ENCODE results near the gene SERPINB7. TPM values are rescaled to one million over a fixed set of nuclear protein-coding genes. Genes with fewer than 3 reads are reported as not detected.

The SERPINB7 gene
- total and polyA plus RNA-seq, 2 donors from 2014 or later = 0.45 to 0.47 TPM

GRCh38 chr18:63765837-63766236, 9.4 kb upstream of the SERPINB7 start:
- TF ChIP-seq CTCF (IDR thresholded peaks at IDR 0.05; ENCODE audit: borderline replicate concordance, extremely low read depth, insufficient read depth) = no peak
- DNase-seq (no peak), FAIRE-seq (no peak)
- Histone ChIP-seq H3K27ac (ENCODE audit: low read depth in 2 of 2, low read length in 2 of 2) (no peak overlapping the region), H3K4me3 (ENCODE audit: low read length in 3 of 3) (no peak overlapping the region), H3K36me3 (ENCODE audit: control insufficient read depth in 2 of 3, insufficient read depth in 3 of 3, low read length in 3 of 3) (no peaks in the 10 kb centered on the region), H3K27me3 (ENCODE audit: control insufficient read depth, insufficient read depth, low read length) (no peaks in the 10 kb centered on the region), H3K4me1 (ENCODE audit: control insufficient read depth in 2 of 3, insufficient read depth in 2 of 3, low read depth in 1 of 3, low read length in 3 of 3) (no peaks in the 10 kb centered on the region), H3K9ac (ENCODE audit: low read length in 3 of 3) (no peak overlapping the region), H3K9me3 (ENCODE audit: control insufficient read depth in 2 of 3, insufficient read depth in 1 of 3, low read length in 3 of 3) (peaks cover 0 to 2% (median 0%) of the 10 kb centered on the region in 3 donors)
- intact Hi-C loops (cut with DNase I) = no loop called here

DNA sequence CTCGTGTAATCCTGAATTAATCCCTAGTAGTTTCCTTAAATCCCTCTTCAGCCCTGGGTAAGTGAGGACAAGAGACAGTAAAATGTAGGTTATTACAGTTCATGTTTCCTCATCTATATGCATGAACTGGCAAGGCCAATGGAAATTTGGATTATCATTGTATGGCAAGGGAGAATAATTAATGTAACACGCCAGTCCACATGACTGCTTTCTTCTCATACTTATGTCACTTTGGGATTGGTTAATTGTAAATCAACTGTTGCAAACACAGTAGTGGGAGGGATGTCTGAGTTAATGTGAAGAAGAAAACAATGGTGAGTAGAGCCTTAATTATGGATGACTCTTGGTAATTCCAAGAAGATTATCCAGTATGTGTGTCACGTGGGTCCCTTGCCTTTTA, 1.7 kb upstream of the SERPINB7 start:
- FAIRE-seq (no peak), DNase-seq (no peak)
- Histone ChIP-seq H3K9ac (ENCODE audit: low read length in 3 of 3) (no peak overlapping the region), H3K4me3 (ENCODE audit: low read length in 3 of 3) (no peak overlapping the region), H3K27me3 (ENCODE audit: control insufficient read depth, insufficient read depth, low read length) (no peaks in the 10 kb centered on the region), H3K27ac (ENCODE audit: low read depth in 2 of 2, low read length in 2 of 2) (no peak overlapping the region), H3K36me3 (ENCODE audit: control insufficient read depth in 2 of 3, insufficient read depth in 3 of 3, low read length in 3 of 3) (no peaks in the 10 kb centered on the region), H3K4me1 (ENCODE audit: control insufficient read depth in 2 of 3, insufficient read depth in 2 of 3, low read depth in 1 of 3, low read length in 3 of 3) (no peaks in the 10 kb centered on the region), H3K9me3 (ENCODE audit: control insufficient read depth in 2 of 3, insufficient read depth in 1 of 3, low read length in 3 of 3) (no peaks in the 10 kb centered on the region)
- intact Hi-C loops (cut with DNase I) = no loop called here
- no peak for TF ChIP-seq CTCF (IDR thresholded peaks at IDR 0.05; ENCODE audit: borderline replicate concordance, extremely low read depth, insufficient read depth)

GRCh38 chr18:63774511-63774910, 707 bp upstream of the SERPINB7 start:
- FAIRE-seq = no peak
- H3K27ac ChIP-seq (ENCODE audit: low read depth in 2 of 2, low read length in 2 of 2) = no peak overlapping the region
- H3K4me1 ChIP-seq (ENCODE audit: control insufficient read depth in 2 of 3, insufficient read depth in 2 of 3, low read depth in 1 of 3, low read length in 3 of 3) = no peaks in the 10 kb centered on the region
- no peak for TF ChIP-seq CTCF (IDR thresholded peaks at IDR 0.05; ENCODE audit: borderline replicate concordance, extremely low read depth, insufficient read depth)
- H3K36me3 ChIP-seq (ENCODE audit: control insufficient read depth in 2 of 3, insufficient read depth in 3 of 3, low read length in 3 of 3) = no peaks in the 10 kb centered on the region
- DNase-seq = no peak
- H3K4me3 ChIP-seq (ENCODE audit: low read length in 3 of 3) = no peak overlapping the region
- no peaks in the 10 kb centered on the region for H3K27me3 ChIP-seq (ENCODE audit: control insufficient read depth, insufficient read depth, low read length)
- H3K9ac ChIP-seq (ENCODE audit: low read length in 3 of 3) = no peak overlapping the region
- intact Hi-C loops (cut with DNase I) = no loop called here
- no peaks in the 10 kb centered on the region for H3K9me3 ChIP-seq (ENCODE audit: control insufficient read depth in 2 of 3, insufficient read depth in 1 of 3, low read length in 3 of 3)

DNA sequence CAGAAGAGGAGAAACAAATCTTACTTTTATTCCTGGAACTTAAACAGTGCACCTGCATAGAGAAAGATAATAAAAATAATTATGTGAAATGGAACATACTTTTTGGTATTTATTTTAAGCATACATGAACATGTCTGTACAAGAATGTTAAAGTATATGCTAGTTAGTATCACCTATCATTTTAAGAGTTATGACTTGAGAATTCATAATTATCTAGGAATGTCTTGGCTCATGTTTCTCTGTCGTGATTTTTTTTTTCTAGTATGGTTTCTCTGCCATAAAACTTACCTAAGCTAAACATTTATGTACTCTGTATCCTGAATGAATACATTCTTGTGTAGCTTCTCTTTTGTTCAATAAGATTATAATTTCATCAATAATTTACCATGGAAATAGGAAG, 4.2 kb downstream of the SERPINB7 start:
- Histone ChIP-seq H3K4me3 (ENCODE audit: low read length in 3 of 3) (no peak overlapping the region), H3K27ac (ENCODE audit: low read depth in 2 of 2, low read length in 2 of 2) (no peak overlapping the region), H3K9me3 (ENCODE audit: control insufficient read depth in 2 of 3, insufficient read depth in 1 of 3, low read length in 3 of 3) (no peaks in the 10 kb centered on the region), H3K9ac (ENCODE audit: low read length in 3 of 3) (no peak overlapping the region), H3K36me3 (ENCODE audit: control insufficient read depth in 2 of 3, insufficient read depth in 3 of 3, low read length in 3 of 3) (no peaks in the 10 kb centered on the region), H3K27me3 (ENCODE audit: control insufficient read depth, insufficient read depth, low read length) (no peaks in the 10 kb centered on the region), H3K4me1 (ENCODE audit: control insufficient read depth in 2 of 3, insufficient read depth in 2 of 3, low read depth in 1 of 3, low read length in 3 of 3) (no peaks in the 10 kb centered on the region)
- no peak for TF ChIP-seq CTCF (IDR thresholded peaks at IDR 0.05; ENCODE audit: borderline replicate concordance, extremely low read depth, insufficient read depth)
- DNase-seq = no peak
- intact Hi-C loops (cut with DNase I) = no loop called here
- no peak for FAIRE-seq

All from kidney (tissue), 14 donors.